ENCODE measurements around the gene CASP2. TPM values are rescaled to one million over a fixed set of nuclear protein-coding genes. Genes with fewer than 3 reads are reported as not detected.
"Not testable (repeated sequence)": the region's sequence is repeated elsewhere in the genome, so short reads cannot be mapped to it uniquely, and the experiment has no call there.

The CASP2 gene
- total RNA-seq, 1 experiment from 2014 or later, result 23.4 TPM

- H4K20me1 ChIP-seq (ENCODE audit: insufficient read depth, low read depth, low read length); H2AFZ ChIP-seq (ENCODE audit: low read length); H3K27ac ChIP-seq (ENCODE audit: low read length); H3K9me2 ChIP-seq (replicated peaks; ENCODE audit: insufficient read depth, low read length); H3K27me3 ChIP-seq (ENCODE audit: low read length); H3K9me3 ChIP-seq (ENCODE audit: low read length); DNase-seq: not testable (repeated sequence)
- H3K4me1 ChIP-seq (ENCODE audit: low read length), result peaks cover 32% of the 10 kb centered on the region
- peaks cover 51% of the 10 kb centered on the region for H3K79me2 ChIP-seq (ENCODE audit: low read length)
- peak overlapping the region; percentile 99 for H3K4me2 ChIP-seq (ENCODE audit: low read depth, low read length, poor library complexity, severe bottlenecking)
- H3K9ac ChIP-seq (ENCODE audit: low read length), result peak overlapping the region; percentile 98
- H3K36me3 ChIP-seq (ENCODE audit: insufficient read depth, low read length), result peaks cover 40% of the 10 kb centered on the region
- peak overlapping the region; percentile 92 for H3K4me3 ChIP-seq (ENCODE audit: low read length)
Observed at GRCh38 chr7:143289888-143290287, 1.7 kb downstream of the CASP2 start.

DNA sequence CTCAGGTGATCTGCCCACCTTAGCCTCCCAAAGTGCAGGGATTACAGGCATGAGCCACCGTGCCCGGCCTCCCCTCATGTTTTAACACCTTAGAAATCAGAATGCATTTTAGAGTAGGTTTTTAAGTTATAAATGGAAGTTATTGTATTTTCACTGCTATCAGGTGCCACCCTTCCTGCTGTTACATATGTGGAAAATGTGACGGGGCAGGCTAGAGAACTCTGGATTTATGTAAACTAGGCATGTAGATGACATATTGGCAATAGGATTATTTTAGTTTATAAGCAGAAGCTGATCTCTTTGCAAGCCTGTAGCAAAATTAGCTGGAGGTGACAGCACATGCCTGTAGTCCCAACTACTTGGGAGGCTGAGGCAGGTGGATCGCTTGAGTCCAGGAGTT lies 2.1 kb downstream of the CASP2 start:
- peaks cover 32% of the 10 kb centered on the region for H3K4me1 ChIP-seq (ENCODE audit: low read length)
- no peaks in the 10 kb centered on the region for H3K27me3 ChIP-seq (ENCODE audit: low read length)
- peak overlapping the region; percentile 99 for H3K4me2 ChIP-seq (ENCODE audit: low read depth, low read length, poor library complexity, severe bottlenecking)
- DNase-seq, result no peak
- peaks cover 42% of the 10 kb centered on the region for H3K36me3 ChIP-seq (ENCODE audit: insufficient read depth, low read length)
- no peak overlapping the region for H2AFZ ChIP-seq (ENCODE audit: low read length)
- no peak overlapping the region for H3K27ac ChIP-seq (ENCODE audit: low read length)
- peak overlapping the region; percentile 21; the same call in 1 of the 2 replicates for H3K9ac ChIP-seq (ENCODE audit: low read length)
- no peaks in the 10 kb centered on the region for H3K9me3 ChIP-seq (ENCODE audit: low read length)
- H4K20me1 ChIP-seq (ENCODE audit: insufficient read depth, low read depth, low read length), result 0 out of 2 replicates have a peak, but pooled peaks cover 6% of the 10 kb centered on the region
- peaks cover 53% of the 10 kb centered on the region for H3K79me2 ChIP-seq (ENCODE audit: low read length)
- peak overlapping the region; percentile 27; the same call in 1 of the 2 replicates for H3K4me3 ChIP-seq (ENCODE audit: low read length)
- H3K9me2 ChIP-seq (replicated peaks; ENCODE audit: insufficient read depth, low read length), result no peaks in the 10 kb centered on the region

DNA sequence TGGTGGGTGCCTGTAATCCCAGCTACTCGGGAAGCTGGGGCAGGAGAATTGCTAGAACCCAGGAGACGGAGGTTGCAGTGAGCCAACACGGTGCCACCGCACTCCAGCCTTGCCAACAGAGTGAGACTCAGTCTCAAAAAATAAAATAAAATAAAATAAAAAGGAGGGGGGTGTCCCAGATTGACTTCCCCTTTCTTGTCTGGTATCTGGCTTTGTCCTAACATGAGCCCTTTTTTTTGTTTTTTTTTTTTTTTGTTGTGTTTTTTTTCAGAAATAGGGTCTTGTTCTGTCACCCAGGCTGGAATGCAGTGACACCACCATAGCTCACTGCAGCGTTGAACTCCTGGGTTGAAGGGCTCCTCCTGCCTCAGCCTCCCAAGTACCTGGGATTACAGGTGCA lies 4.7 kb downstream of the CASP2 start:
- DNase-seq, result no peak
- H3K27ac ChIP-seq (ENCODE audit: low read length), result no peak overlapping the region
- H3K79me2 ChIP-seq (ENCODE audit: low read length), result peaks cover 73% of the 10 kb centered on the region
- no peaks in the 10 kb centered on the region for H3K9me3 ChIP-seq (ENCODE audit: low read length)
- H3K4me2 ChIP-seq (ENCODE audit: low read depth, low read length, poor library complexity, severe bottlenecking), result no peak overlapping the region
- H3K9me2 ChIP-seq (replicated peaks; ENCODE audit: insufficient read depth, low read length), result no peaks in the 10 kb centered on the region
- peaks cover 63% of the 10 kb centered on the region for H3K36me3 ChIP-seq (ENCODE audit: insufficient read depth, low read length)
- peaks cover 10% of the 10 kb centered on the region; the same call in 1 of the 2 replicates for H4K20me1 ChIP-seq (ENCODE audit: insufficient read depth, low read depth, low read length)
- peaks cover 34% of the 10 kb centered on the region for H3K4me1 ChIP-seq (ENCODE audit: low read length)
- H3K9ac ChIP-seq (ENCODE audit: low read length), result no peak overlapping the region
- H3K27me3 ChIP-seq (ENCODE audit: low read length), result no peaks in the 10 kb centered on the region
- no peak overlapping the region for H3K4me3 ChIP-seq (ENCODE audit: low read length)
- H2AFZ ChIP-seq (ENCODE audit: low read length), result no peak overlapping the region

- H3K4me2 ChIP-seq (ENCODE audit: low read depth, low read length, poor library complexity, severe bottlenecking), result no peak overlapping the region
- H3K27me3 ChIP-seq (ENCODE audit: low read length), result no peaks in the 10 kb centered on the region
- H3K36me3 ChIP-seq (ENCODE audit: insufficient read depth, low read length), result peaks cover 84% of the 10 kb centered on the region
- H3K4me3 ChIP-seq (ENCODE audit: low read length), result no peak overlapping the region
- no peak overlapping the region for H2AFZ ChIP-seq (ENCODE audit: low read length)
- H3K27ac ChIP-seq (ENCODE audit: low read length), result no peak overlapping the region
- no peaks in the 10 kb centered on the region for H3K9me3 ChIP-seq (ENCODE audit: low read length)
- no peak overlapping the region for H3K9ac ChIP-seq (ENCODE audit: low read length)
- H3K79me2 ChIP-seq (ENCODE audit: low read length), result peaks cover 47% of the 10 kb centered on the region
- no peak for DNase-seq
- peaks cover 17% of the 10 kb centered on the region for H3K4me1 ChIP-seq (ENCODE audit: low read length)
- H4K20me1 ChIP-seq (ENCODE audit: insufficient read depth, low read depth, low read length), result peaks cover 8% of the 10 kb centered on the region; the same call in 1 of the 2 replicates
- no peaks in the 10 kb centered on the region for H3K9me2 ChIP-seq (replicated peaks; ENCODE audit: insufficient read depth, low read length)
Observed at GRCh38 chr7:143295870-143296269, 7.7 kb downstream of the CASP2 start.

GRCh38 chr7:143296686-143297085 lies 8.5 kb downstream of the CASP2 start:
- no peak for DNase-seq
- peaks cover 85% of the 10 kb centered on the region for H3K36me3 ChIP-seq (ENCODE audit: insufficient read depth, low read length)

DNA sequence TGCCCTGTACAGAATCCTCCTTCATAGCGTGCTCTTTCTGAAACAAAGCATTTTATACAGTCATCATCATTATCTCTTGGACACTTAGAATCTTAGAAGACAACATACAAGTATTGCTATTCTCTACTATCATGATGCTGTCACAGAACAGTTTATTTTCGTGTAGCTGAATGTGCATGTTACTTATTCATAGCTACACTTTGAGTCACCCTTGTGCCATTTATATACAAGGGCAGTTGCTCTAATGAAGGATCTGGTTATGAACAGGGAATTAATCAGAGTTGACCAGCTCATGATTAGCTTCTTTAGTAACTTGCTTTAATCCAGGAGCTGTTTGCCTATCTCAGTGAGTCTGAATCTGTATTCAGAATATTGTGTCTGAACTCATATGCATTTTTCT lies 11.2 kb downstream of the CASP2 start:
- Histone ChIP-seq H3K9me2 (replicated peaks; ENCODE audit: insufficient read depth, low read length) (no peaks in the 10 kb centered on the region), H3K4me1 (ENCODE audit: low read length) (peaks cover 6% of the 10 kb centered on the region), H3K9me3 (ENCODE audit: low read length) (no peaks in the 10 kb centered on the region), H3K27ac (ENCODE audit: low read length) (no peak overlapping the region), H3K4me2 (ENCODE audit: low read depth, low read length, poor library complexity, severe bottlenecking) (no peak overlapping the region), H3K27me3 (ENCODE audit: low read length) (no peaks in the 10 kb centered on the region), H3K9ac (ENCODE audit: low read length) (no peak overlapping the region), H4K20me1 (ENCODE audit: insufficient read depth, low read depth, low read length) (peaks cover 8% of the 10 kb centered on the region; the same call in 1 of the 2 replicates), H3K4me3 (ENCODE audit: low read length) (no peak overlapping the region), H3K36me3 (ENCODE audit: insufficient read depth, low read length) (peaks cover 83% of the 10 kb centered on the region), H2AFZ (ENCODE audit: low read length) (no peak overlapping the region), H3K79me2 (ENCODE audit: low read length) (peaks cover 26% of the 10 kb centered on the region)
- DNase-seq, result no peak

More at GRCh38 chr7:143296686-143297085, 8.5 kb downstream of the CASP2 start:
- Histone ChIP-seq H3K79me2 (ENCODE audit: low read length) (peaks cover 40% of the 10 kb centered on the region), H3K4me2 (ENCODE audit: low read depth, low read length, poor library complexity, severe bottlenecking) (no peak overlapping the region), H3K4me1 (ENCODE audit: low read length) (peaks cover 14% of the 10 kb centered on the region), H3K9ac (ENCODE audit: low read length) (no peak overlapping the region), H4K20me1 (ENCODE audit: insufficient read depth, low read depth, low read length) (peaks cover 8% of the 10 kb centered on the region; the same call in 1 of the 2 replicates), H3K4me3 (ENCODE audit: low read length) (no peak overlapping the region), H3K9me3 (ENCODE audit: low read length) (no peaks in the 10 kb centered on the region), H2AFZ (ENCODE audit: low read length) (no peak overlapping the region), H3K9me2 (replicated peaks; ENCODE audit: insufficient read depth, low read length) (no peaks in the 10 kb centered on the region), H3K27ac (ENCODE audit: low read length) (no peak overlapping the region), H3K27me3 (ENCODE audit: low read length) (no peaks in the 10 kb centered on the region)

DNA sequence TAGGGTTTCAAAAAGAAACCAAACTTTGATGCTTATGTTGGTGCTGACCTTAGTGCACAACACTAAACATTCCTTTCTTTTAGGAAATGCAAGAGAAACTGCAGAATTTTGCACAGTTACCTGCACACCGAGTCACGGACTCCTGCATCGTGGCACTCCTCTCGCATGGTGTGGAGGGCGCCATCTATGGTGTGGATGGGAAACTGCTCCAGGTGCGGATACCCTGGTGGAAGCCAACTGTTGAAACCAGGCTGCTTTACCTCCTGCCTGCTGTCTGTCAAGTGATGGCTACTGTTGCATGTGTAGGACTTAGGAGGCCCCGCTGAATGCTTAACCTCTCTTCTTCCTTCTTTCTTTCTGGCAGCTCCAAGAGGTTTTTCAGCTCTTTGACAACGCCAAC lies 11.7 kb downstream of the CASP2 start:
- no peaks in the 10 kb centered on the region for H3K9me3 ChIP-seq (ENCODE audit: low read length)
- H3K27ac ChIP-seq (ENCODE audit: low read length), result no peak overlapping the region
- H3K27me3 ChIP-seq (ENCODE audit: low read length), result no peaks in the 10 kb centered on the region
- no peak overlapping the region for H3K4me3 ChIP-seq (ENCODE audit: low read length)
- peaks cover 83% of the 10 kb centered on the region for H3K36me3 ChIP-seq (ENCODE audit: insufficient read depth, low read length)
- H3K4me2 ChIP-seq (ENCODE audit: low read depth, low read length, poor library complexity, severe bottlenecking), result no peak overlapping the region
- H4K20me1 ChIP-seq (ENCODE audit: insufficient read depth, low read depth, low read length), result peaks cover 8% of the 10 kb centered on the region; the same call in 1 of the 2 replicates
- no peak overlapping the region for H3K9ac ChIP-seq (ENCODE audit: low read length)
- peaks cover 22% of the 10 kb centered on the region for H3K79me2 ChIP-seq (ENCODE audit: low read length)
- H3K4me1 ChIP-seq (ENCODE audit: low read length), result 0 out of 2 replicates have a peak, but pooled peaks cover 5% of the 10 kb centered on the region
- peak; percentile 74 for DNase-seq
- H2AFZ ChIP-seq (ENCODE audit: low read length), result no peak overlapping the region
- no peaks in the 10 kb centered on the region for H3K9me2 ChIP-seq (replicated peaks; ENCODE audit: insufficient read depth, low read length)

- peaks cover 81% of the 10 kb centered on the region for H3K36me3 ChIP-seq (ENCODE audit: insufficient read depth, low read length)
- no peaks in the 10 kb centered on the region for H3K9me2 ChIP-seq (replicated peaks; ENCODE audit: insufficient read depth, low read length)
- no peak for DNase-seq
- no peaks in the 10 kb centered on the region for H3K9me3 ChIP-seq (ENCODE audit: low read length)
- peaks cover 8% of the 10 kb centered on the region; the same call in 1 of the 2 replicates for H4K20me1 ChIP-seq (ENCODE audit: insufficient read depth, low read depth, low read length)
- H3K79me2 ChIP-seq (ENCODE audit: low read length), result peaks cover 10% of the 10 kb centered on the region
- no peaks in the 10 kb centered on the region for H3K4me1 ChIP-seq (ENCODE audit: low read length)
- H3K9ac ChIP-seq (ENCODE audit: low read length), result no peak overlapping the region
- no peaks in the 10 kb centered on the region for H3K27me3 ChIP-seq (ENCODE audit: low read length)
- no peak overlapping the region for H2AFZ ChIP-seq (ENCODE audit: low read length)
- H3K4me3 ChIP-seq (ENCODE audit: low read length), result no peak overlapping the region
- H3K4me2 ChIP-seq (ENCODE audit: low read depth, low read length, poor library complexity, severe bottlenecking), result no peak overlapping the region
- H3K27ac ChIP-seq (ENCODE audit: low read length), result no peak overlapping the region
Observed at GRCh38 chr7:143300959-143301935, 13.1 kb downstream of the CASP2 start.

All from Karpas-422 (cell line).